HTR-8/SVneo (cell line): Measurements from ENCODE around the gene TSPAN9.
A peak's percentile ranks its signal among the peaks of the same experiment; 100 is the strongest.

Source experiments
- DNase-seq: peaks from one replicate; pipeline ENCODE4 v3.0.0; 2011; ENCODE audit warnings: low spot score, mixed read lengths; ENCODE audit not compliant: insufficient read length
- FAIRE-seq: peaks from 2 replicates; lab custom pipeline; 2011; peaks lifted over from hg19 to GRCh38; lab: Jason Lieb, UNC

TSPAN9 gene

DNA sequence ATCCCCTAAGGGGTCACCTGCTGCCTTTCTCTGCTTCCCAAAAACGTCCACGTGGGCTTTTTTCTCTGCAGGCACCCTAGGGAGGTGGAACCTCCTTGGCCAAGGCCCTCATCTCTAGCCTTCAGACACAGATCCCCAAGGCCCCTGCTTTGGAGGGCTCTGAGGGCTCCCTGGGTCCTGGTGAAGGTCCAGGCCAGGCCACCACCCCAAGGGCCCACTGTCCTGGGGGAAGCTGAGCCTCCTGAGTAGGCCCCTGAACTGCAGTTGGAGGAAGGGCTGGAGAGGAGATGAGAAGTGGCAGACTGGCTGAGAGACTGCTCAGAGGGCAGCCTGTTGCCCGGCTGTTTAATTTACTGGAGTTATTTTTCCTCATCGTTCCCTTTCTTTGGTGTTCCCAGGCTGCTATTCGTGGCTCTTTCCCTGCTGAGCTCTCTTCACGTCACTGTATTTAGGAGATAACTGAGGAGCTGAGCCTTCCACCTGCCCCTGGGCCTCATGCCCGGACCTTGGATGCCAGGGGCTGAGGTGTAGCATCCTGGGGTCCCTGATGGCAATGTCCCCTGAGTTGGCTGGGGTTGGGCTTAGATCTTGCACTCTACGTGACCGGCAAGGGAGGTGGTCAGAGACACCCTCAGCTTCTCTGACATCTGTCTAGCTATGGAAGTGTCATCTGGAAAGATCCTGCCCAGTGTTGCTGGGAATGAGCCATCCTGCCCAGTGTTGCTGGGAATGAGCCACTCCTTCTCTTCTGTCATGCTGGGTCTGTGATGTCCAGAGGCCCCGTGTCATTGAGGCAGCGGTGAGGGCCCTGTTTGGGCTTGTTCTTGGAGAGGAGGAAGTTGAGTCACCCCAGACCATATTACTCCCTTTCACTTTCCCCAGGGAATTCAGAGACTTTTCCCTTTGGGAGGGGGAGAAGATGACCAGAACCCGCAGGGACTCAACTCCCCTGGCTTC lies 139.8 kb downstream of the TSPAN9 start:
- FAIRE-seq: peak; percentile 96
- DNase-seq: peak; percentile 94

DNA sequence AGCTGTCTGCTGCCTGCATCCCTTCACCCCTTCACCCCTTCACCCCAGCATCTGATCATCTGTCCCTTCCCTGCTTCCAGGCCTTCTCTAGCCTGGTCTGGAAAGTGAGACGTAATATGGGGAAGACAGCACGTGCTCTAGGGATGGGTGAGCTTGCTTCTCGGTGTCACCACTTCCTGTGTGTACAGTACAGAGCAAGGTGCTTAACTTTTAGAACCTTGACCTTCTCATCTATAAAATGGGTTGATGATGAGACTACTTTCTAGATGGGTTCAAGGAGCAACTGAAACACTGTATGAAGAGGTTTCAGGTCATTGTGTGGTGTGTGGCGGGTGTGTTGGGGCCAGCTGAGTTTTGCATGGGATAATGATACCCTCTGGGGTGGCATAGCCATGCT lies 140.5 kb downstream of the TSPAN9 start:
- FAIRE-seq: no peak
- no peak for DNase-seq

DNA sequence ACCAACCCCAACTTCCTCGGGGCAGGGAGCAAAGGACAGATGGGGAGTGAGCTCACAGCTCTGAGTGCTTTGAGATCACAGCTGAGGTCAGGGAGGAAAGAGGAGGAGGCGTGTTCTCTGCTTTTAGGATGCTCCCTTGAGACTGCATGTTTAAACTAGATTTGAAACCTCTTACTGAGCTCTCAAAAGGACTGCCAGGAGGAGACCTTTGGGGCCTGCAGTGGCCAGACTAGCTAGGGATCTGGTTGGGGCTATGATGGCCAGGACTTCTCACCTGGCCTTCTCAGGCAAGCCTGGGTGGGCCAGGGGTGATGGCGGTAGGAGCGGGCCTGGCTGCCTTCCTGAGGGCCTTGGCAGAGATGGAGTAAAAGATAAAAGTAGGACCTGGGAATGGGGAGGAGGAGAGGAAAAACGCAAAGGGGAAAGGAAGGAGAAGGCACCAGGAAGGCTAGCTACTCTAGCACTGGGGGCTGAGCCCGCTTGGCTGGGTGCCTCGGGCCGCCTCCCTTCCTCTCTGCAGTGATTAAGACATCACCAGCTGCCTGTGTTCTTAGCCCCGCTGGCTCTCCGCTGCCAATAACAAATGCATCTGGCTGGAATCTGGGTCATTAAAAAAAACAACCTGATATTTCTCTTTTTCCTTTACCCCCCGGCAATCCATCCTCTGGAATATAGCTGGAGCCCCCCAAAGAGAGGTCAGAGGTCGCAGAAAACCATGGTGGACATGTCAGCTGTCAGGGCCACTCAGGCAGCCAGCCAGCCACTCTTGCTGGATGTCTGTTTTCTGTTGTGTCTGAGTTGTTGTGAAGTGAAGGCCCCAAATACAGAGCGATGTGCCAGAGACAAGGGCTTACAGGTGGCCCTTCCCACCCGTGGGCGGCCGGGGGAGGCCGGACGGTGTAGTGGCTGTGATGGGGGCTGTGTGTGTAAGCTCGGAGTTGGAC lies 141.3 kb downstream of the TSPAN9 start:
- DNase-seq: peak; percentile 78
- peak; percentile 63 for FAIRE-seq

DNA sequence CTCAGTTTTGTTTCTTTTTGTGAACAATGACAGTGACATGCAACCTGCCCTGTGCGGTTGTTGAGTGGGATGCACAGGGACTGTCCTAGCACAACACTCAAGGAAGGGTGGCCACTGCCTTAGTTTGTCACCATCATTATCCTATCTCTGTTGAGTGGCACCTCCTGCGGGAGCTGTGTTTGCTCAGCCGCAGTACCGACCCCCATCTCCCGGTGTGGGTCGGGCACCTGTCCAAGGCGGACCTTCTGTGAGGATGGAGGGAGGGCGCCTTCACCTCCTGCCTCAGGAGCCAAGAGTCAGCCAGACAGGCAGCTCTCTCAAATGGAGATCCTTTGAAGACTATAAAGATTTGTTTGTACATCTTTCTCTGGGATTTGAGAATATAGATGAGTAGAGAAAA lies 142.1 kb downstream of the TSPAN9 start:
- FAIRE-seq (peak; percentile 89), DNase-seq (no peak)

DNA sequence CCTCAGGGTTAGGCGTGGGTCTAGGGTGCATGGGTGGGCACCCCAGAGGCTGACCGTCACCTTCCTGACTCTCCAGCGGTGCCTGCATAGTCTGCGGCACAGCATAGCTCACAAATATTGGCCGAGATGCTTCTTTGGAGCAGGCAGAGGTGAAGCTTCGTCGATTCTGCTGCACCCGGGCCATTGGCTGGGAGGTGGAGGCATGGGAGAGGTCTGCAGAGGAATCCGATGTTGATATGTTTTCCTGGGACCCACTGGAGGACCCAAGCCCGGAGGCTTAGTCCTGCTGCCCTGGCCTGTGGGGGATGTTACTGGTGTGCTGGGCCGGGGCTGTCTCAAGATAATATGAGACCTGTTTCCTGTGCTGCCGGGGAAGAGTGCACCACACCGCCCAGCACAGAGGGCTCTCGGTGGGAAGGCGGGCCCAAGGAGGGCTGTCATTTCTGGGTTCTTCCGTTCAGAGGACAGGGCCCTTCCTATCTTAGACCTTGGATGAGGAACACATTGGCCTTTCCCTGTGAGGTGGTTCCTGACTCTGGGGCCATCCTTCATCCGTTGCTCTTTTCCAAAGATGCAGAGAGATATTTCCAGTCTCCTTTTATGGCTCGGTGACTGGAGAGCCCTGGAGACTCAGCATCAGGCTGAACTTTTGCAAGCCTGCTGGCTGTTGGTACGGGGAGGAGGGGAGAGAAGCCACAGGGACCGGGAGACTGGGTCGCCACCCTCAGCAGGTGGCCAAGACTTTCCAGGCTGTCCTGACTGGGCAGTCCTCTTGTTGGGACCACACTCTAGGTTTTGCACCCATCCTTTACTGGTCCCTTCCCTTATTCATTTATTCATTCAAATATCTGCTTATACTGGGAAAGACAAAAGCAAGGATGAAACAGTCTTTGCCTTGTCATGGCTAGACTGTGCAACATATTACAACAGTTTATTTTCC lies 143.5 kb downstream of the TSPAN9 start:
- DNase-seq (no peak), FAIRE-seq (no peak)

DNA sequence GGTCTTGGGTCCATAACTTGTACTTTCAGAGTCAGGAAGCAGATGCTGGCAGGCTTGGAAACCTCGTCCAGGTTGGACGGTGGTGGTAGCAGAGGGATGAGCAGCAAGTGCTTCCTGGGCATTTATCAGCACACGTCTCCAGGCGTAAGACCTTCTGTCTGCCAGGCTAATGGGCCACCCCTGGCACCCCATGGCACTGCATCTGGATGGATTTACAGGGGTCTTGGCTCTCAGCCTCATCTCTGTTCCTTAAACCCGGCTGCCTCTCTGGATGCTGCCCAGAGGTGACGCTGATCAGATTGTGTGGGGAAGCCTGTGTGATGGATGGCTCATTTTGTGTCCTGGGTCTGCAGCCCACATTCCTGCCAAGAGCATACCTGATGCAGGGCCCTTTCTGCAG lies 145.1 kb downstream of the TSPAN9 start:
- FAIRE-seq (no peak), DNase-seq (no peak)

DNA sequence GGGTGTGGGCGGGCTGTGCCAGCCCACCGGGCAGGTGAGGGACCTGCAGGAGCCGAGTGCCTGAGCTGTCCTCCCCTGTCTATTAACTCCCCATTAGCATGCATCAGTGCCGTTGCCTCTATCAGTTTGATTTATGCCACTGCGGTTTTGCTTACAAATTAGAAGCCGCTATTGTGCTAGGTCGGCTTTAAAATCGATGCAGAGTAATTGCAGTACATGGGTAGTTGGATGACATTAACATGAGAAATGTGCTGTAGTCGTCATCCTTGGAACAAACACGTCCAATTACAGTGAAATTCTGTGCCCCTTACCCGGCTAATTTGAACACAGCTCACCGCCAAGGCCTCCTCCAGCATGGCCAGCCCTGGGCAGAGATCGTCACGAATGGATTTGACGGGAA lies 145.8 kb downstream of the TSPAN9 start:
- FAIRE-seq (no peak), DNase-seq (no peak)

DNA sequence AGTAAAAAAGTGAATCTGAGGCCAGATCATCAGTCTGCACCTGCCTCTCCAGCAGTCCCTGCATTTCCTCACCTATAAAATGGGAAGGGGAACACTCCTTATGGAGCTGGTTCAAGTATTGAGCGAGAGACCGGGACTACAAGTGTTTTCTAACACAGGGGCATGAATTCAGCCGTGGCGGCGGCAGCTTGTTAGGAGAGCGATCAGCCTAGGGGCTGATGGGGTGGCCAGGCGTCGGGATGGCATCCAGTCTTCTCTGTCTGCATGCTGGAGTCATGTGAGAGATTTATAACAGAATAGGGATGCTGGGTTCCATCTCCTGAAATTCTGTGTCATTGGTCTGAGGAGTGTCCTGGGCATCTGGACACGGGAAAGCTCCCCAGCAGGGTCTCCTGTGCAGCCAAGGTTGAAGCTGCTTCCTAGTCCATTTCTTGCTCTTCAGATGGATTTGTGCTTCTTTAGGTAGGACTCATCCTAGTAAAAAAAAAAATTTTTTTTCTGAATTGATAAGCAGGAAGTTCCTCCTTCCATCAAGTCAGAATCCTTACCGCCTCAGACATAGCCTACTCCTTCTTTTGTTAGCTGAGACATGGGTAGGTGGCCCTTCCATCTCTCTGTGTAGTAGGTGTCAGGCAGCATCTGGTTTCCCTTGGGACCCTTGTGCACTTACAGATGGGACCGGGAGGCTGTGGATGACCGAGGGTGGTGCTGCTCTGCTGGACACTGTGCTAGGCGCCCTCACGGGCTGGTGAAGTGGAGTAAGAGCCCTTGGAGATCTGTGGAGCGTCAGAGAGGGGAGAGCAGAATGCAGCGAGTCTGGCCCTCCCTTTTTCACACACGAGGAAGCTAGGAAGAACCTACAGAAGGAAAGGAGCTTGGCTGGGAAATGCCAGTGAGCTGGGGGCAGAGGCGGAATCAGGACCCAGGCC lies 146.7 kb downstream of the TSPAN9 start:
- FAIRE-seq (no peak), DNase-seq (no peak)

DNA sequence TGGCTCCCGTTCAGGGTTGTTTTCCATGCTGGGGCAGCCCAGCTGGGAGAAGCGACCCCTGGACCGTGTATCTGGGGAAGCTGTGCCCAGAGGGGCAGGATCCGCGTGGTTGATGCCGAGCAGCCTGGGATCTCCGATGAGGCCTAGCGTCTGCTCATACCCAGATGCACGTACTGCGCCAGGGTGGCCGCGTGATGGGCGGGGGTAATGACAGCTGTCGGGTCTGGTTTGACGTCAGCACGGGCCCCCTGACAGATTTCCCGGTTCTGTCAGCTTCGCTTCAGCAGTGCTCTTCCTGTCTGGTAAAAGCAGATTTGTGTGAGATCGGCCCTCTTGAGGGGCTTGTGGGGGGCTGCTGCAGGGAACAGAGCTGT lies 147.3 kb downstream of the TSPAN9 start:
- no peak for DNase-seq

DNA sequence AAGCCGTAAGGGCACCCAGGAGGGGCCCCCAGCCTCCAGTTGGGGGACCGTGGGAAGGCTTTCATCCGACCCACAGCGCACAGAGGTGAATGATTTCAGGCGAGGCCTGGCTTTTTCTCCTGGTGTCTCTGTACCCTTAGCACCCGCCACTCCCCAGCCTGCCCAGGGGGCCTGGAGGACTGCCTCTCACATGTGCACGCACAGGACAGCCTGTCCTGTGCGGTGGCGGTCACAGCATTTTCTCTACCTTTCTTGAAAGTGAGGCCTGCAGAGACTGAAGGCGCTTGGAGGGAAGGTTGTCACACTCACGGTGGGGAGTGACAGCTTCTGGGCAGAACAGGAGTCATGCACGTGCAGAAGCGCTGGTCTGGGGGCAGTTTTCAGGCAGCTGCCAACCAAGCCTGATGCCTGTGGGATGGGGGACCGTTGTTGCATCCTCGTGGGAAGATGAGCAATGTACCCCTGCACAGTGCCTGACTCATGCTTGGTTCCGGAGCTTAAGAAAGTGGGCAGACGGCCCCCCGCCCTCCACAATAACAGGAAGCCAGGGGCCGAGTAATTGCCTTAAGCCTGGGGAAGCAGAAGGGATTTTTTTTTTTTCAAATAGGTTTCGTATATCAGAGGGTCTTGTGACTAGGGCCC lies 148.1 kb downstream of the TSPAN9 start:
- DNase-seq (peak; percentile 87), FAIRE-seq (peak; percentile 97)

More for the DNA sequence above, 147.3 kb downstream of the TSPAN9 start:
- FAIRE-seq: peak; percentile 36

DNA sequence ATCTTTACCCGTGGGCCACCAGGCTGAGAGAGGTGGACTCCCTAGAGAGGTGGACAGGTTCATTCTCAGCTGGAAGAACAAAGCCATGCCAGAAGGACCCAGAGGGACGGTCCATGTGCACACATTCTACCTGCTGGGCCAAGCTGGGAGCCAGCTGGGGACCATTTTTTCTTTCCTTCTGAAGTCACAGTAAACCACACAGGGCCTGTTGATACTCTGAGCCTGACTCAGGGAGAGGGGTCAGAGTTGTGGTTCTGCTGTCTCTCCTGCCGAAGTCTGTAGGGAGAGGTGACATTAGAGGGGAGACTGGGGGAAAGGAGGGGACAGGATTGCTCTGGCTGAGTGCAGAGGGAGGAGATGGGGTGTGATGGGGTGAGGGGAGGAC lies 148.6 kb downstream of the TSPAN9 start:
- peak; percentile 63 for DNase-seq
- peak; percentile 91 for FAIRE-seq

DNA sequence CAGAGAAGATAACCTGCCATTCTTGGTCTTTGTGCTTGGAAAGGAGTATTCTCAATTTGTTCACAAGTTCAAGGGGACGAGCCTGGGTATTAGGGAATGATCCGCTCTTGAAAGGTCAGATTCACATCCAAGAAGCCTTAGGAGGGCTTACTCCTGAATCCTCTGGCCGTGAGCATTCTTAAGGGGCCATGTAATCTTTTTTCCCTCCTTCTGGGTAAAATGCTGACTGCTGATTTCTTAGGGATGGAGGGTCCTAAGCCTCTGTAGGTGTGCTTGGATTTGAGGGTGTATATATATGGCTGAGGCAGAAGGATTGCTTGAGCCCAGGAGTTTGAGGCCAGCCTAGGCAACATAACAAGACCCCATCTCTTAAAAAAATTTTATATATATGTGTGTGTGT lies 149.1 kb downstream of the TSPAN9 start:
- FAIRE-seq (no peak), DNase-seq (no peak)

DNA sequence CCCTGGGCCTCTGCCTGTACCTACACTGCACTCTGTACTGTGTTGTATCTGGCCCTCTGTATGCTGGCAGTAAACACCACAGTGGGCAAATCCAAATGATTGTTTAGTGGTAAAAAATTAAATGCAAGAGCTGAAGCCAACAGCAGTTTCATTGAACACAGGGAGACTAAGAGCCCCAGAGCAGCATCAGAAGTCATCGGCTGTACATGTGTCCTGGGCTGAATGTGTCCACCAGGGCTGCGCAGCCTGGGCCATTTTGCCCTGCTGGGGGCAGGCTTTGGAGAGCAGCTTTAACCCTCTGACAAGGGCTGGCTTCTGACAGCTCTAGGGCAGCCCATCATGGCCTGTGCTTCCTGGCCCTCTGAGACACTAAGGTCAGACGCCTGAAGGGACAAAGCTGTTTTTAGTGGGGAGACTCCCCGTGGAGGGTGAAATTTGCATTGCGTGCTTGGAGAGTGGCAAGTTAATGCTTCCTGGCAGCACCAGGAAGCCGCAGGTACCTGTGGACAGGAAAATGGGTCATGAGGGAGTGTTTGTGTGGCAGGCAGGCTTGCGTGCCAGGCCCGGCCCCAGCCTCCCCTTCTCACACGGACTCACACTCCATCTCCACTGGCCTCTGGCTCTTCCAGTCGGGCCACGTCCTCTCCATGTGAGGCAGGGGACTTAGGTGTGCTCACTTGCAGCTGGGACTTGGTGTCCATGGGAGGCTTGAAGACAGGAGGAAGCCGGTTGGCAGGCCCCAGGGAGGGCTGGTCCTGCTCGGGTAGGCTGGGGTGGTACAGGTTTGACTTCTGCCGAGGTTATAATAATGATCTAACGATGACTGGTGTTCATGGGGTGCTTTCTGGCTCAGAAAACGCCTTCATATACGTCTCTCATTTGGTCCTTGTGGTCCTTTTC lies 150.1 kb downstream of the TSPAN9 start:
- peak; percentile 28 for FAIRE-seq
- no peak for DNase-seq

DNA sequence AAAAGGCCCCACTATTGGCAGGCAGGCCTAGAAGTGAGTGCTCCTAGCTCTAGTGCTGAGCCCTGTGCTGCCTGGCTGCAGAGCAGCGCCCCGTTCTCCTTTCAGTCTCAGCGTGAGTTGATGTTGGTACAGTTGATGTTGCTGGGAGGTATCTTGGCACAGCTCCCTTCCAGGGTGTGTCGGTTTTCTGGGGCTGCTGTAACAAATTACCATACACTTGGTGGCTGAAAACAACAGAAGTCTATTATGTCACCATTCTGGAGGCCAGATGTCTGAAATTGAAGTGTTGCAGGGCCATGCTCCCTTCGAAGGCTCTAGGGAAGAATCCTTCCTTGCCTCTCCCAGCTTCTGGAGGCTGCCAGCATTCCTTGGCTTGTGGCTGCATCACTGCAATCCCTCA lies 151.4 kb downstream of the TSPAN9 start:
- DNase-seq (no peak), FAIRE-seq (no peak)

DNA sequence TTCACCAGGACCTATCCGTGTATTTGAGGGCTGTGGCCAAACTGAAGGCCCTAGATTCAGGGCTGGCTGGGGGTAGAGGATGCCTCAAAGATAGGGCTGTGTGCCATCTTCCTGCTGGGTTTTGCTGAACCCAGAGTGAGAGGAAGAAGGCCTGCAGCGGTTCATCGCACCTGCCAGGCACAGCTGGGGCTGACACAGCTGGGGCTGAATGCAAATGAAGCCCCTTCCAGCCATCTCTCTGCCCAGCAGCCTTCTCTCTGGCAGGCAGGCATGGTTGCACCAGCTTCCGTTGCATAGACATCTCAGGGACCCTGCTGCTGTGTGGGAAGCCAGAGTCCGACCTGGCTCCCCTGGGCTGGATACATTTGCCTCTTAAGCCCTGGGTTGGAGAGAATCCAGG lies 152.4 kb downstream of the TSPAN9 start:
- DNase-seq (no peak), FAIRE-seq (no peak)

DNA sequence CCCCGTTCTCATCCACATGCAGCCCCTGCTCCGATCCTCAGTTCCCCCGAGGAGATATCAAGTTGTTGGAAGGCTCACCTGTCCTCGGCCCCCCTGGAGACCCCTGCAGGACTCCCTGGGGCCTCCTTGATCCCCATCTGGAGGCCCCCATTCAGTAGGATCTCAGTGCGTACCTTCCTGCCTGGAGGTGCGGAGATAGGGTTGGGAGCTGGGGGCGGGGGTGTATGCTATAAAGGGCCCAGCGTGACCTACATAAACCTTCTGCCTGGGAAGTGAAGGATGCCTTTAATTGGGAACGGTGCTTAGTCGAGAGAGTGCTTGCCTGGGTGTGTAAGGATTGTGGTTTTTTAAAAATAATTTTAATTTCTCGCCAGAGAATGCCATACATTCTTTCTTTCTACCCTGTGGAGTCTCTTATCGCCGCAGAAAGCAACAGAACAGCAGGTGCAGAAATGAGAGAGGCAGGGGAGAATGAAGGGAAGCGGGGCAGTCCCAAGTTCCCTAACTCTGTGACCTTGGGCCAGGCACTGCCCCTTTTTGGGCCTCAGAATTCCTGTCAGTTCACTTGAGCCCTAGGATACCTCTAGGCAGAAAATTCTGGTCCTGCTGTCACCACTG lies 153.7 kb downstream of the TSPAN9 start:
- DNase-seq: no peak
- no peak for FAIRE-seq

DNA sequence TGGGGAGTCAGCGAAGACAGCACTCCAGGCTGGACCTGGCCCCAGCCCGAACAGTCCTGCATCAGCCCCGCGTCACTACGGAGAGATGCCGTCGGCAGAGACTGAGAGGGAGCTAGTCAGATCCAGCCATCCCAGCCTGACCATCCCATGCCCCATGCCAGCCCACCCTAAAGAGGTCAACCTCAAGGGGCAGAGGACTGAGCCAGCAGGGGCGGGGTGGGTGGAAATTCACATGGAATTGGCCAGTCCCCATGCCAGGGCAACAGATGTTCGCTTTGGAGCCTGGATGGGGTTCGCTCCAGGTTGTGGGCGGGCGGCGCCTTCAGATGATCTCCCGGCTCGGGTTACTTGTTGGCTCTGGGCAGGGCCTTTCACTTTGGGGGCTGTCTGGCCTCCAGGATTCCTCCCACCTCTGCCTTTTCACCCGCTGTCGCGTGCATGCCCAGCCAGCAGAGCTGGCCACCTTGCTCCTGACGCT lies 154.3 kb downstream of the TSPAN9 start:
- peak; percentile 16 for FAIRE-seq
- DNase-seq: no peak
